HEK293T (cell line): ENCODE results near the gene RNASE7.

Source experiments
- CTCF ChIA-PET: fragments of 350-600 bp; formaldehyde crosslinking; extraction: SDS; loops from one replicate; lab custom pipeline; 2021; ENCODE audit warnings: antibody characterized with exemption, inconsistent platforms; lab: Yijun Ruan, JAX
- POLR2A ChIA-PET: fragments of 350-600 bp; formaldehyde crosslinking; extraction: SDS; loops from one replicate; lab custom pipeline; 2020; ENCODE audit warnings: antibody characterized with exemption, inconsistent platforms; lab: Yijun Ruan, JAX
- DNase-seq: peaks from one replicate; pipeline ENCODE4 v3.0.0; 2012; ENCODE audit warnings: mixed read lengths; ENCODE audit errors: extremely low spot score
- ARNT ChIP-seq: fragments of 450-650 bp; IDR thresholded peaks from 2 replicates; pipeline ENCODE4 v1.6.1; 2017; ENCODE audit warnings: mild to moderate bottlenecking
- BHLHE40 ChIP-seq: fragments of 450-650 bp; IDR thresholded peaks from 2 replicates; pipeline ENCODE4 v1.6.1; 2016; ENCODE audit warnings: mild to moderate bottlenecking, moderate library complexity, borderline replicate concordance
- CTBP1 ChIP-seq: fragments of 450-650 bp; IDR thresholded peaks from 2 replicates; pipeline ENCODE4 v1.6.1; 2016; ENCODE audit warnings: borderline replicate concordance
- ELF4 ChIP-seq: fragments of 450-650 bp; IDR thresholded peaks from 2 replicates; pipeline ENCODE4 v1.6.1; 2017; ENCODE audit warnings: antibody characterized with exemption
- FOXA1 ChIP-seq: fragments of 450-650 bp; IDR thresholded peaks from 2 replicates; pipeline ENCODE4 v1.6.1; 2016; ENCODE audit warnings: mild to moderate bottlenecking
- FOXK2 ChIP-seq: fragments of 450-650 bp; IDR thresholded peaks from 2 replicates; pipeline ENCODE4 v1.6.1; 2016; ENCODE audit warnings: mild to moderate bottlenecking
- FOXM1 ChIP-seq: fragments of 450-650 bp; IDR thresholded peaks from 2 replicates; pipeline ENCODE4 v1.6.1; 2017; ENCODE audit warnings: mild to moderate bottlenecking, borderline replicate concordance
- HDGF ChIP-seq: fragments of 450-650 bp; IDR thresholded peaks from 2 replicates; pipeline ENCODE4 v1.6.1; 2017; ENCODE audit warnings: antibody characterized with exemption, borderline replicate concordance
- L3MBTL2 ChIP-seq: fragments of 450-650 bp; conservative IDR thresholded peaks from 2 replicates; pipeline ENCODE4 v1.6.1; 2016; ENCODE audit warnings: mild to moderate bottlenecking
- LEF1 ChIP-seq: fragments of 450-650 bp; IDR thresholded peaks from 2 replicates; pipeline ENCODE4 v1.6.1; 2017; ENCODE audit warnings: mild to moderate bottlenecking, borderline replicate concordance
- NFRKB ChIP-seq: fragments of 450-650 bp; IDR thresholded peaks from 2 replicates; pipeline ENCODE4 v1.6.1; 2016; ENCODE audit warnings: mild to moderate bottlenecking, moderate library complexity
- SP1 ChIP-seq: fragments of 450-650 bp; IDR thresholded peaks from 2 replicates; pipeline ENCODE4 v1.6.1; 2017
- SUZ12 ChIP-seq: fragments of 450-650 bp; IDR thresholded peaks from 2 replicates; pipeline ENCODE4 v1.6.1; 2016; ENCODE audit warnings: mild to moderate bottlenecking
- TARDBP ChIP-seq: fragments of 450-650 bp; IDR thresholded peaks from 2 replicates; pipeline ENCODE4 v1.6.1; 2016
- ZNF384 ChIP-seq: fragments of 450-650 bp; IDR thresholded peaks from 2 replicates; pipeline ENCODE4 v1.6.1; 2016
- TF ChIP-seq, protein P1 (sequence below): fragments of 450-650 bp; IDR thresholded peaks from 2 replicates; pipeline ENCODE4 v1.6.1; 2016

The RNASE7 gene

GRCh38 chr14:21034707-21035106, 7.5 kb upstream of the RNASE7 start, which contains the start of gene RNASE13:
Gene RNASE13 (minus strand): TSS chr14:21034807. CDS start chr14:21034288, 519 bp downstream.
- TF ChIP-seq FOXM1, result no peak
- TF ChIP-seq CTBP1, result no peak
- no peak for TF ChIP-seq ZNF384
- no peak for TF ChIP-seq ARNT
- TF ChIP-seq TARDBP, result no peak
- TF ChIP-seq SP1, result no peak
- no peak for TF ChIP-seq LEF1
- TF ChIP-seq, protein P1, sequence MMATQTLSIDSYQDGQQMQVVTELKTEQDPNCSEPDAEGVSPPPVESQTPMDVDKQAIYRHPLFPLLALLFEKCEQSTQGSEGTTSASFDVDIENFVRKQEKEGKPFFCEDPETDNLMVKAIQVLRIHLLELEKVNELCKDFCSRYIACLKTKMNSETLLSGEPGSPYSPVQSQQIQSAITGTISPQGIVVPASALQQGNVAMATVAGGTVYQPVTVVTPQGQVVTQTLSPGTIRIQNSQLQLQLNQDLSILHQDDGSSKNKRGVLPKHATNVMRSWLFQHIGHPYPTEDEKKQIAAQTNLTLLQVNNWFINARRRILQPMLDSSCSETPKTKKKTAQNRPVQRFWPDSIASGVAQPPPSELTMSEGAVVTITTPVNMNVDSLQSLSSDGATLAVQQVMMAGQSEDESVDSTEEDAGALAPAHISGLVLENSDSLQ, result no peak
- TF ChIP-seq HDGF, result no peak
- TF ChIP-seq FOXA1, result no peak
- no peak for TF ChIP-seq FOXK2
- no peak for TF ChIP-seq SUZ12
- no peak for TF ChIP-seq NFRKB
- no peak for TF ChIP-seq ELF4
- TF ChIP-seq BHLHE40, result no peak
- no peak for TF ChIP-seq L3MBTL2
- DNase-seq, result no peak
- CTCF ChIA-PET, result interaction anchor here (6.9 kb wide), 1 partner anchor 20 kb away, joined by 42 read pairs; no protein-coding TSS in a partner anchor
- POLR2A ChIA-PET, result no interaction called here

- ChIA-PET POLR2A (no interaction called here), CTCF (interaction anchor here (6.9 kb wide), 1 partner anchor 22 kb away, joined by 42 read pairs; no protein-coding TSS in a partner anchor)
- TF ChIP-seq SUZ12, result no peak
- no peak for TF ChIP-seq FOXM1
- TF ChIP-seq L3MBTL2, result no peak
- no peak for TF ChIP-seq ARNT
- TF ChIP-seq FOXK2, result no peak
- no peak for TF ChIP-seq ELF4
- no peak for TF ChIP-seq TARDBP
- TF ChIP-seq BHLHE40, result no peak
- TF ChIP-seq LEF1, result no peak
- TF ChIP-seq SP1, result no peak
- TF ChIP-seq FOXA1, result no peak
- TF ChIP-seq HDGF, result no peak
- no peak for DNase-seq
Observed at GRCh38 chr14:21036751-21037150, 5.4 kb upstream of the RNASE7 start.

DNA sequence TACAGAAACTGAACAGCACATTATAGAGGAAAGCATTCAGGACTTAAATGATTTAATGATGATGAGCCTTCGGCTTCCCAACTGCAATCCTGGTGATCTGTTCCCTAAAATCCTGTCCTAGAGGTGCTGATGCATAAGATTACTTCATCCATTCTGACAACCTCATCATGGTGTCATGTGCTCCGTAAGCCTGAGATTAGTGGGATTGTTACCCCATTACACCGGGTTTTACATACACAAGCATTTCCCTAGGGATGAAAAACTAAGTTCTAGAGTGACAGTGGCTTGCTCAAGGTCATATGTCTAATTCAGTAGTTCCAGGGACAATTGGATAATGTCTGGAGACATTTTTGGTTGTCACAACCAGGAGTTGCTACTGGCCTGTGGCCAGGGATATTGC, 5.0 kb upstream of the RNASE7 start:
- no peak for DNase-seq
- CTCF ChIA-PET, result interaction anchor here (6.9 kb wide), 1 partner anchor 22 kb away, joined by 42 read pairs; no protein-coding TSS in a partner anchor
- POLR2A ChIA-PET, result no interaction called here
- TF ChIP-seq TARDBP (no peak), SUZ12 (no peak)

DNA sequence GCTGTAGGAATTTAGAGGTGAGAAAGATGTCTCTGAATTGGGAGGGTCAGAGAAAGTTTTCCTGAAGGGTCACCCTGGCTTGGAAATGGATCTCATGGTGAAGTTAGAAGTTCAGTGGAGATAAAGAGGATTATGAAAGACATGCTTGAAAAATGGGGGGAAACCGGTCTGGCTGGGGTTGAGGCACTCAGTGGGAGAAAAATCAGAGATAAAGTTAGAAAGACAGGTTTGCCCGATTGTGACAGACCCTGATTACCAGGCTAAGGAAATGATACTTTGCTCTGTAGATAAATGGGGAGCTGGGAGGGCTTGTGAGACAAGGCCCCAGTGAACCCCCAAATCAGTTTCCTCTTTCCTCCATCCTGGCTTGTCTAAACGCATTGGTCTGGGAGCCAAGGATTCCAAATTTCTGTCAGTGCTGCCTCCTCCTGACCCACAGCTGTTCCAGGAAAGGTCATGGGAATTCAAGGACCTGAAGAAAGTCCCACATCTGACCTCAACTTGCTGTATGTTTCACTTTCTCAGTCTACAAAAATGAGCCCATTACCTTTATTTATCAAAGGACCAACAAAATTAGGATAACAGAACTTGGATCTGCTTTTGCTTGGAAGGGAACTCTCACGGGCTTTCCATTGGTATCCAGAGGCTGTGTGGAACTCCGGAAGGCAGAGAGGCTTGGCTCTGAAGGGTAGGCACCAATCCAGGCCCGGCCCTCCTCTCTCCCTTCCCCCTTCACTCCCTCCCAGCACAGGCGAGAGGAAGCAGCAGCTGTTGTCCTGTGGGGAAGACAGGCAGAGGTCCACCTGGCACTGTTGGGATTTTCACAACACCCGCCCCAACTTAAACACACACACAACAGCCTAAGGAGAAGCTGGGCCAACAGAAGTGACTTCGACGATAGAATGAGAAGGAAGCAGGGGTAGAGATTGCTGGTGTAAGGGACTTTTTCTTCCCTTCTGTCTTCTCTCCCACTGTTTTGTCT, 3.4 kb upstream of the RNASE7 start:
- POLR2A ChIA-PET, result interaction anchor here (1.9 kb wide), 1 partner anchor 24 kb away, joined by 18 read pairs; no protein-coding TSS in a partner anchor
- TF ChIP-seq ARNT (no peak), FOXA1 (no peak), TARDBP (no peak), CTBP1 (no peak), LEF1 (no peak), NFRKB (no peak), FOXK2 (no peak), ZNF384 (no peak), SP1 (no peak), HDGF (no peak), ELF4 (no peak), L3MBTL2 (no peak), SUZ12 (no peak)
- TF ChIP-seq, protein P1, result no peak
- DNase-seq, result no peak
- CTCF ChIA-PET, result interaction anchor here (1.0 to 3.5 kb wide), 6 partner anchors 18 to 181 kb away, joined by 5 to 98 read pairs (median 12); no protein-coding TSS in a partner anchor

GRCh38 chr14:21039585-21040369, 2.4 kb upstream of the RNASE7 start:
- ChIA-PET POLR2A (interaction anchor here (0.8 to 1.9 kb wide), 3 partner anchors 25 to 43 kb away, joined by 3 to 18 read pairs (median 4); no protein-coding TSS in a partner anchor), CTCF (interaction anchor here (0.7 to 3.5 kb wide), 16 partner anchors 16 to 617 kb away, joined by 3 to 98 read pairs (median 5); no protein-coding TSS in a partner anchor)
- TF ChIP-seq FOXM1 (no peak), TARDBP (no peak), FOXA1 (no peak), L3MBTL2 (no peak), SUZ12 (no peak), ARNT (no peak), LEF1 (no peak), FOXK2 (no peak), ZNF384 (no peak)
- DNase-seq, result peak; percentile 75
